Jurkat, Clone E6-1 (cell line): ENCODE data around the gene HTR6.
A peak's percentile ranks its signal among the peaks of the same experiment; 100 is the strongest.
"Not testable (repeated sequence)": the region's sequence is repeated elsewhere in the genome, so short reads cannot be mapped to it uniquely, and the experiment has no call there.

Source experiments
- DNase-seq: peaks from one replicate; pipeline ENCODE4 v3.0.0-alpha.2; 2011; ENCODE audit warnings: low read depth, low spot score
- H3K4me3 ChIP-seq: 2 replicates; pipeline ENCODE4 v1.5.1; 2011; ENCODE audit warnings: mild to moderate bottlenecking, low read length, control low read depth, moderate library complexity

HTR6 gene

GRCh38 chr1:19636065-19636464, 28.6 kb upstream of the HTR6 start:
- no peak for DNase-seq
- no peak overlapping the region for H3K4me3 ChIP-seq

GRCh38 chr1:19636749-19637148, 27.9 kb upstream of the HTR6 start:
- DNase-seq, H3K4me3 ChIP-seq: not testable (repeated sequence)

GRCh38 chr1:19637606-19638005, 27.1 kb upstream of the HTR6 start:
- H3K4me3 ChIP-seq = no peak overlapping the region
- DNase-seq = no peak

- H3K4me3 ChIP-seq, DNase-seq: not testable (repeated sequence)
Observed at GRCh38 chr1:19639228-19639627, 25.4 kb upstream of the HTR6 start.

- DNase-seq = no peak
Observed at GRCh38 chr1:19639999-19640362, 24.7 kb upstream of the HTR6 start.

GRCh38 chr1:19640363-19641316, 24.0 kb upstream of the HTR6 start:
- no peak for DNase-seq
- no peak overlapping the region for H3K4me3 ChIP-seq

More at GRCh38 chr1:19639999-19640362, 24.7 kb upstream of the HTR6 start:
- H3K4me3 ChIP-seq = no peak overlapping the region

- DNase-seq = no peak
- no peak overlapping the region for H3K4me3 ChIP-seq
Observed at GRCh38 chr1:19643121-19643520, 21.6 kb upstream of the HTR6 start.

- no peak for DNase-seq
- H3K4me3 ChIP-seq = peak within 1 kb of the TSS; percentile 47
Observed at GRCh38 chr1:19643602-19644394, 20.9 kb upstream of the HTR6 start, which contains the start of gene NBL1. NBL1 (plus strand) TSS chr1:19644311; CDS start chr1:19655031, 10,720 bp downstream.

- H3K4me3 ChIP-seq = peak overlapping the region; percentile 47
- DNase-seq = no peak
Observed at GRCh38 chr1:19644395-19644680, 20.3 kb upstream of the HTR6 start.

- no peak for DNase-seq
- peak overlapping the region; percentile 47 for H3K4me3 ChIP-seq
Observed at GRCh38 chr1:19644681-19645410, 19.8 kb upstream of the HTR6 start.

GRCh38 chr1:19645411-19646251, 19.0 kb upstream of the HTR6 start:
- no peak overlapping the region for H3K4me3 ChIP-seq
- no peak for DNase-seq

GRCh38 chr1:19646377-19647319, 18.0 kb upstream of the HTR6 start:
- no peak overlapping the region for H3K4me3 ChIP-seq
- no peak for DNase-seq

- no peak overlapping the region for H3K4me3 ChIP-seq
- DNase-seq = no peak
Observed at GRCh38 chr1:19647643-19648042, 17.0 kb upstream of the HTR6 start.

- no peak for DNase-seq
- H3K4me3 ChIP-seq = no peak overlapping the region
Observed at GRCh38 chr1:19648239-19648638, 16.4 kb upstream of the HTR6 start.

GRCh38 chr1:19648689-19649088, 16.0 kb upstream of the HTR6 start:
- no peak for DNase-seq
- no peak overlapping the region for H3K4me3 ChIP-seq

GRCh38 chr1:19650416-19651140, 14.1 kb upstream of the HTR6 start:
- no peak for DNase-seq
- no peak overlapping the region for H3K4me3 ChIP-seq

GRCh38 chr1:19651141-19651737, 13.4 kb upstream of the HTR6 start:
- H3K4me3 ChIP-seq = no peak overlapping the region
- peak; percentile 26 for DNase-seq
